ENCODE results near the gene TRIM27.

TRIM27 gene

DNA sequence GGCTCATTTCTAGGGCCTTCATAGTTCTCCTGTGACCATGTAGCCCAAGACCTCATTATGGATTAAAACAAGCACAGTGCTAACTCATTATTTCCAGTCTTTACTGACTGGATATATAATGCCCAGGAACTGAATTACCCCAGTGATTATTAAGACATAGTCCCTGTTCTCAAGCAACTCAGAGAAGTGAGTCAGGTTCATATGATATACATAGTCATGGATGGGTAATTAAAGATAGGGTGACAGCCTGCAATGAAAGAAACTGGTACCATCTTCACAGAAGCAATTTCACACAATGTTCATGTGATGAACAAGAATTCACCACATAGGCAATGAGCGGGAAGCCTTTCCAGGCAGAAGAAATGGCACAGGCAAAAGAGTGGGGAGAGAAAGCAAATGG is 3.5 kb downstream of the TRIM27 start:
- TF ChIP-seq SIN3A (IDR thresholded peaks at IDR 0.05; ENCODE audit: borderline replicate concordance, insufficient read depth, low read length) (no peak), TAF1 (IDR thresholded peaks at IDR 0.05; ENCODE audit: borderline replicate concordance, insufficient read depth, low read length) (no peak), FOXP2 (optimal IDR thresholded peaks at IDR 0.05; ENCODE audit: borderline replicate concordance, extremely low read depth, extremely low read length, insufficient read depth) (no peak), POLR2AphosphoS5 (IDR thresholded peaks at IDR 0.05; ENCODE audit: low read depth, low read length) (no peak)
- TF ChIP-seq, protein P1, sequence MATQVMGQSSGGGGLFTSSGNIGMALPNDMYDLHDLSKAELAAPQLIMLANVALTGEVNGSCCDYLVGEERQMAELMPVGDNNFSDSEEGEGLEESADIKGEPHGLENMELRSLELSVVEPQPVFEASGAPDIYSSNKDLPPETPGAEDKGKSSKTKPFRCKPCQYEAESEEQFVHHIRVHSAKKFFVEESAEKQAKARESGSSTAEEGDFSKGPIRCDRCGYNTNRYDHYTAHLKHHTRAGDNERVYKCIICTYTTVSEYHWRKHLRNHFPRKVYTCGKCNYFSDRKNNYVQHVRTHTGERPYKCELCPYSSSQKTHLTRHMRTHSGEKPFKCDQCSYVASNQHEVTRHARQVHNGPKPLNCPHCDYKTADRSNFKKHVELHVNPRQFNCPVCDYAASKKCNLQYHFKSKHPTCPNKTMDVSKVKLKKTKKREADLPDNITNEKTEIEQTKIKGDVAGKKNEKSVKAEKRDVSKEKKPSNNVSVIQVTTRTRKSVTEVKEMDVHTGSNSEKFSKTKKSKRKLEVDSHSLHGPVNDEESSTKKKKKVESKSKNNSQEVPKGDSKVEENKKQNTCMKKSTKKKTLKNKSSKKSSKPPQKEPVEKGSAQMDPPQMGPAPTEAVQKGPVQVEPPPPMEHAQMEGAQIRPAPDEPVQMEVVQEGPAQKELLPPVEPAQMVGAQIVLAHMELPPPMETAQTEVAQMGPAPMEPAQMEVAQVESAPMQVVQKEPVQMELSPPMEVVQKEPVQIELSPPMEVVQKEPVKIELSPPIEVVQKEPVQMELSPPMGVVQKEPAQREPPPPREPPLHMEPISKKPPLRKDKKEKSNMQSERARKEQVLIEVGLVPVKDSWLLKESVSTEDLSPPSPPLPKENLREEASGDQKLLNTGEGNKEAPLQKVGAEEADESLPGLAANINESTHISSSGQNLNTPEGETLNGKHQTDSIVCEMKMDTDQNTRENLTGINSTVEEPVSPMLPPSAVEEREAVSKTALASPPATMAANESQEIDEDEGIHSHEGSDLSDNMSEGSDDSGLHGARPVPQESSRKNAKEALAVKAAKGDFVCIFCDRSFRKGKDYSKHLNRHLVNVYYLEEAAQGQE (IDR thresholded peaks at IDR 0.05; ENCODE audit: insufficient read depth in 1 of 2, low read depth in 2 of 2, low read length in 2 of 2) = no peak

DNA sequence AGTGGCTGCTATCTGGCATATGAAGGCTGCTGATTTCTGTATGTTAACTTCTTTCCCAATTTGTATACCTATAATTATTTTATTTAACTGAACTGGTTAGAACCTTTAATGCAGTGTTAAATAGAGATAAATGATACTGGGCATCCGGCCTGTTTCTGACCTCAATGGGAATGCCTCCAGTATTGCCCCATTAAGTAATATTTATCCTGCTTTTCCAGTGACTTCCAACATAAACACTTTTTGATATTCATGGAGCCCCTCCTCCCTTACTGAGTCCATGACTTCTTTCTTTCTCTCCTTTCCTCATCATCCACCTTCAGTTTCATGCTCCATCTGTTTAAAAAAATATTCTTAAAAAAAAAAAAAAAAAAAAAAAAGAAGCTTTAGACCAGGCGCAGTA is 8.8 kb downstream of the TRIM27 start:
- TF ChIP-seq POLR2AphosphoS5 (IDR thresholded peaks at IDR 0.05; ENCODE audit: low read depth, low read length) (no peak), TAF1 (IDR thresholded peaks at IDR 0.05; ENCODE audit: borderline replicate concordance, insufficient read depth, low read length) (no peak), FOXP2 (optimal IDR thresholded peaks at IDR 0.05; ENCODE audit: borderline replicate concordance, extremely low read depth, extremely low read length, insufficient read depth) (no peak), SIN3A (IDR thresholded peaks at IDR 0.05; ENCODE audit: borderline replicate concordance, insufficient read depth, low read length) (no peak)
- TF ChIP-seq, protein P1 (IDR thresholded peaks at IDR 0.05; ENCODE audit: insufficient read depth in 1 of 2, low read depth in 2 of 2, low read length in 2 of 2) = no peak

DNA sequence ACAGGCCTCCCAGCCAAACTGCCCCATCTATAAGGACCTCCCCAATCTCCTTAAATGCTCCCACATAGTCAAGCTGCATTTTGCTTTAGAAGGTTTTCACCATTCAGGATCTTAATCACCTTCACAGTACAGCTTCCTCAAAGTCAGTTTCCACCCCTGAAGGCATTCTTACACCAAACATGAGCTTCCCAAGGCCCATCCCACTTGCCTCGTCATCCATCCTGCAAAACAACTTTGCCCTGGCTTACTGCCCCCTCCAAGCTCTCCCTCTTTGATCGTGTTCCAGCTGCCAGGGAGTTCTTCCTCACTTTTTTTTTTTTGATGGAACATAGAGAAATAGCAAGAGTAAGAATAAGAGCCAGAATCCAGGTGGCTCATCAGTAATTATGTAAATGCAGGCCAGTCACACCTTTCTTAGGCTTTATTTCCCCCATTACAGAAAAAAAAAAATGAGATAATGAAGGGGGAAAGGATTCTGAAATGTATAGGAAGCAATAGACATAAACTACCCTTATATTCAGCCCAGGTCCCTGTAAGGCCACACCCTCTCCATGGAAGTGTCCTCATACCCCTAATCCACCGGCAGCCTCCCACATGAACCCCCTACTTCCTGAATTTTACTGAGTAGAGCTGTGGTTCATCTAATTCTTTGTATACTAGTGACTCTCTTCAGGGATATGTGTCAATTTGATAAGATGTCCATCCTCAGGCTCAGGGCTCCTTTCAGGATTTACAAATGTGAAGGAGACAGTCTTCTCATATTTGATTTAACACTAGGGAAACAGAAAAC is 12.7 kb downstream of the TRIM27 start:
- TF ChIP-seq, protein P1 (IDR thresholded peaks at IDR 0.05; ENCODE audit: insufficient read depth in 1 of 2, low read depth in 2 of 2, low read length in 2 of 2) = no peak
- TF ChIP-seq SIN3A (IDR thresholded peaks at IDR 0.05; ENCODE audit: borderline replicate concordance, insufficient read depth, low read length) (no peak), TAF1 (IDR thresholded peaks at IDR 0.05; ENCODE audit: borderline replicate concordance, insufficient read depth, low read length) (no peak), FOXP2 (optimal IDR thresholded peaks at IDR 0.05; ENCODE audit: borderline replicate concordance, extremely low read depth, extremely low read length, insufficient read depth) (no peak), POLR2AphosphoS5 (IDR thresholded peaks at IDR 0.05; ENCODE audit: low read depth, low read length) (no peak)

DNA sequence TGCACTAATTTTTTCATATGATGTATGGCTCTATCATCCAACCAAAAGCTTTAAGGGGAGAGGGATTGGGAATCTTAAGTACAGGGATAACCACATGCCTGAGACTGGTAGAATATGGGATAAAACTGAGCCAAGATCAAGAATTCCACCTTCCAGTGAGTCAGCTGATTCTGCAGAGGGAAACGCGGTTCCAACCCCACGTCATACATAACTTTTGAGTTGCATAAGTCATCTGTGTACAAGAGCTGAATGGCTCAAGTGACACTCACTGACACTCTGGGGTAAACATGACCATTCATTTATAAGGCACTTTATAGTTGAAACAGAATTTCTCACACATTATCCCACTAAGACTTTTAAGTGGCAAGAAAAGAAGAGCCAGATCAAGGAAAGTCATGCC is 16.4 kb downstream of the TRIM27 start:
- no peak for TF ChIP-seq TAF1 (IDR thresholded peaks at IDR 0.05; ENCODE audit: borderline replicate concordance, insufficient read depth, low read length)
- no peak for TF ChIP-seq POLR2AphosphoS5 (IDR thresholded peaks at IDR 0.05; ENCODE audit: low read depth, low read length)
- TF ChIP-seq FOXP2 (optimal IDR thresholded peaks at IDR 0.05; ENCODE audit: borderline replicate concordance, extremely low read depth, extremely low read length, insufficient read depth) = no peak
- TF ChIP-seq, protein P1 (IDR thresholded peaks at IDR 0.05; ENCODE audit: insufficient read depth in 1 of 2, low read depth in 2 of 2, low read length in 2 of 2) = no peak
- TF ChIP-seq SIN3A (IDR thresholded peaks at IDR 0.05; ENCODE audit: borderline replicate concordance, insufficient read depth, low read length) = no peak
